Measurements from ENCODE around the gene MAP2K2. TPM values are rescaled to one million over a fixed set of nuclear protein-coding genes. Genes with fewer than 3 reads are reported as not detected.
"Not testable (repeated sequence)": the region's sequence is repeated elsewhere in the genome, so short reads cannot be mapped to it uniquely, and the experiment has no call there.

The MAP2K2 gene
- total RNA-seq, 1 donor from 2014 or later, result 106 TPM

DNA sequence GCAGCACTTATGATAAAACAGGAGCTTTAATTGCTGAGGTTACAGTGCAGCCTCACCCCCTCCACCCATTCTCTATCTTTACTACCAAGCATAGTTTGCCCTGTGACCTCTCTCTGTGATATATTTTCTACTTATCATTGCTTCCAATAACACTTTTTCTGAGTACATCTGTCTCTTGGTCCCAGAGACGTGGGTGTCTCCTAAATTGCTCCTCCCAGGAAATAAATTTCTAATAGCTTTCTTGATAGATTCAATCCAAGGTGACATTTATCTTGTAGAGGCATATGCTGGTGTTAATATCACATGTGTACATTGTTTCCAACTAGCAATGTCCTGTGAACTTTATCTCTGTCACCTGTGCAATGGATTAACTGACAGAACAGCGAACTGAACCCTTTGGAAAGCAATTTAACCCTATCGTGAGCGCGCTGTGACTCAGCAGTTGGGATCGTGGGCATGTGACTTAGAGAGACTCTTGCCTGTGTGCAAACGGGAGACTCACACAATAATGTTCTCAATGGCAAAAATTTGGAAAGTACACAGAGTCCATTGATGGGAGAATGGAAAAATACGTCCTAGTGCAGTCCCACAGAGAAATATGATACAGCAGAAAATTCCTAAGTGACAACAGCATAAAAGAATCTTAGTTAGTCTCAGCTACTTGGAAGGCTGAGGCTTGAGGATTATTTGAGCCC, 7.0 kb upstream of the MAP2K2 start:
- DNase-seq (ENCODE audit: low read depth in 2 of 2), result no peak

DNA sequence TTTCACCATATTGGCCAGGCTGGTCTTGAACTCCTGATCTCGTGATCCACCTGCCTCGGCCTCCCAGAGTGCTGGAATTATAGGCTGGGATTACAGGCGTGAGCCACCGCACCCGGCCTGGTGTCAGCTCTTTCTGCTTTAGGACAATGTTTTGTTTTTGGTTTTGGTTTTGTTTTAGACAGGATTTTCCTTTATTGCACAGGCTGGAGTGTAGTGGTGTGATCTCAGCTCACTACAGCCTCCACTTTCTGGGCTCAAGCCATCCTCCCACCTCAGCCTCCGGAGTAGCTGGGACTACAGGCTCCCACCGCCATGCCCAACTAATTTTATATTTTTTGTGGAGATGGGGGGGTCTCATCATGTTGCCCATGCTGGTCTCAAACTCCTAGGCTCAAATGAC, 5.1 kb upstream of the MAP2K2 start:
- not testable (repeated sequence) for DNase-seq (ENCODE audit: low read depth in 2 of 2)

DNA sequence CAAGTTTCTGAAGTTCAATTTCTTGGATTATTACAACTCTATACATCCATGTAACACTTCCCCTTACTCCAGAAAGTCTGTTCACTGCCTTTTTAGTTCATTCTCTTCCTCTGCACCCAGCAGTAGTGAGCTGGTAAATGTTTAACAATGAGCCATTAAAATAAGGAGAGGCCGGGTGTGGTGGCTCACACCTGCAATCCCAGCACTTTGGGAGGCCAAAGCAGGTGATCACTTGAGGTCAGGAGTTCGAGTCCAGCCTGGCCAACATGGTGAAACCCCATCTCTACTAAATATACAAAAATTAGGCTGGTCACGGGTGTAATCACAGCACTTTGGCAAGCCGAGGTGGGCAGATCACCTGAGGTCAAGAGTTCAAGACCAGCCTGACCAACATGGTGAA, 3.4 kb upstream of the MAP2K2 start:
- not testable (repeated sequence) for DNase-seq (ENCODE audit: low read depth in 2 of 2)

DNA sequence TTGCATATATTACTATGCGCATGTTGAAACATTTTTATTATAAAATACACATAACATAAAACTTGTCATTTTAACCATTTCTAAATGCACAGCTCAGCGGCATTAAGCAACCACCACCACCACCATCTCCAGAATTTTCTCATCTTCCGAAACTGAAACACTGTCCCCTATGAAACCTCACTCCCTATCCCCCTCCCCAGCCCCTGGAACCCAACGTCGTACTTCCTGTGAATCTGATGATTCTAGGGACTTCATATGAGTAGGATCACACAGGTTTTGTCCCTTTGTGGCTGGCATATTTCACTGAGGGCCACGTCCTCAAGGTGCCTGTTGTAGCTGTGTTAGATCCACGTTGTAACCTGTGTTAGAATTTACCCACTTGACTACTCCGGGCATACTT, 716 bp upstream of the MAP2K2 start:
- no peak for DNase-seq (ENCODE audit: low read depth in 2 of 2)

DNA sequence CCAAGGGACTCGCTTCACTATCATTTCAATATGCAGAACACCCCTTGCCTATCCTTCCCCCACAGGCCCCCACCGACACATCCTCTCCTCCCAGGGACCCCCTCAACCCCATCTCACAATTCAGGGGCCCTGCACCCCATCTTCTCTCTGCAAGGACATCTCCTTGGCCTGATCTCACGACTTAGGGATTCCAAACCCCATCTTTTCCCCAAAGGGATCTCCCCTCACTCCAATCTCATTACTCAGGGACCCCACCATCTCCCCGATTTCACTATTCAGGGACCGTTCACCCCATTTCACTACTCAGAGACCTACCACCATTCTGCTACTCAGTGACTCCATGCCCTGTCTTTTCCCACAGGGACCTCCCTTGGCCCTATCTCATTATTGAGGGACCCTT, 1.4 kb downstream of the MAP2K2 start:
- DNase-seq (ENCODE audit: low read depth in 2 of 2), result no peak

DNA sequence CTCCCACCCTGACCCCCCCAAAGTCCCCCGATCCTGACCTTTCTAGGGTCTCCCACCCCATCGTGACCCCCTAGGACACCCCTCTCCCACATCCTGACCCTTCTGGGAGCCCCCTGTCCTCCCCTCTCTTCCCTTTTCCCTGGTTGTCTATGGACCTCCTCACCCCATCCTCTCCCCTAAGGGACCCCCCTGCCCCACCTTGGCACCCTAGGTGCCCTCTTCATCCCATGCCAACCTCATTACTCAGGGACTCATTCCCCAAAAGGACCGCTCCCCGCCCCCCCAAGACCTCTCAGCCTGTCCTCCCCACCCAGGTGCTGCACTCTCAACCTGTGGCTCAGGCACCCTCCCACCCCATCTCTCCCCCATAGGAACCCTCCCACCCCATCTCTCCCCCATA, 2.1 kb downstream of the MAP2K2 start:
- no peak for DNase-seq (ENCODE audit: low read depth in 2 of 2)

DNA sequence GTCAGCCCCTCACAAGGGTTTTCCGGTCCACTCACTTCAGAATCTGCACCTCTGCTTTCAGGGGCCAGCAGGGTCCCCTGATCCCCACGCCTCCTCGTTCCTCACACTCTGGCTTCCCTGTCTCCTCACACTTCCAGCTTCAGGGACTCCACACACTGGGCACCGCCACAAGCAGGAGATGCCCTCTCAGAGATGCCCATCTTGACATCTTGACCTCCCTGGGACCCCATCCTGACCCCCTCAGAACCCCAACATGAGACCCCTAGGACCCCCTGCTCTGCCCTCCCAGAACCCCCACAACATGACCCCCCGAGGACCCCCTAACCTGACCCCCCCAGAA, 2.7 kb downstream of the MAP2K2 start:
- no peak for DNase-seq (ENCODE audit: low read depth in 2 of 2)

DNA sequence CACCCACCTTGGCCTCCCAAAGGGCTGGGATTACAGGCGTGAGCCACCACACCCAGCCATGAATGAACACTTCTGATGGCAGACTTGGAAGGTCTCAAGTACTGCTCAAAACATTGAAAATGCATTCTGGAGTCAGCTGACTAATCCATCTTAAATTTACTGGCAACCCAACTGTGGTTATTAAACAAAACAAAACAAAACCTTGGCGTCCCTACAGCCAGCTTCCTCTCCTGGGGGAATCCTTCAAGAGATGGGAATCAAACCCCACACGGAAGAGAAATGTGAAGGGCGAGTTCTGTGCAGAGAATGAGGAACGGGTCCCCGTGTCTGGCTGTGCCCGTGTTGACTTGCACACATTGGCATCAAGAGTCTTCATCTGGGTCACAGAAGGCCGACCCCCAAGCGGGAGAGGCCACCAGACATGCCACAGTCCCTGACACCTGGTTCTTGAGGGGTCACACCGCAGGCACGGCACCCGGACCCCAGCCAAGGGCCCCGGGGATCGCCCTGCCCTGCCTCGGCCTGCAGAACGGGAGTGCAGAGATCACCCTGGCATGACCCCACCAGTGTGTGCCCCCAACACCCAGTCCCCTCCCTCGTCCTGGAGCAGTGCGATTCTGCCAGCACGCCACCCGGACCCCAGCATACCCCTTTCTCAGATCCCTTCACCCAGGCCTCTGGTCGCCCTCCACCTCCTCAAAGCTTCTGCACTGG, 3.2 kb downstream of the MAP2K2 start:
- DNase-seq (ENCODE audit: low read depth in 2 of 2), result no peak

DNA sequence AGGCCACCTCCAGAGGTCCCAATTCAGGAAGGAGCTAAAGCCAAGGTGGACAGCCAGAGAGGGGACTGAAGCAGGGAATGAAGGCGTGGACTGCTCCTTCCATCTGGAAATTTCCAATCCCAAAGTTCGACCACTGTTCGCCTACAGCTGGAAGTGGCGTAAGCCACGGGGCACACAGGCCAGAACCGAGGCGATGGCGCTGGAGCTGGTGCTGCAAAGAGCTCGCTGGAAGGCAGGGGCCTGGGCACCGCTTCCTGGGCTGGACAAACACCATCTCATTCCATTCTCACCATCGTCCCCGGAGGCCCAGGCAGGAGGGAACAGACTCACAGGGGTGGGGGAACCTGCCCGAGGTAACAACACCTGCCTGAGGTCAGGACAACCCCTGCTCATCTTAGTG, 4.2 kb downstream of the MAP2K2 start:
- DNase-seq (ENCODE audit: low read depth in 2 of 2), result no peak

DNA sequence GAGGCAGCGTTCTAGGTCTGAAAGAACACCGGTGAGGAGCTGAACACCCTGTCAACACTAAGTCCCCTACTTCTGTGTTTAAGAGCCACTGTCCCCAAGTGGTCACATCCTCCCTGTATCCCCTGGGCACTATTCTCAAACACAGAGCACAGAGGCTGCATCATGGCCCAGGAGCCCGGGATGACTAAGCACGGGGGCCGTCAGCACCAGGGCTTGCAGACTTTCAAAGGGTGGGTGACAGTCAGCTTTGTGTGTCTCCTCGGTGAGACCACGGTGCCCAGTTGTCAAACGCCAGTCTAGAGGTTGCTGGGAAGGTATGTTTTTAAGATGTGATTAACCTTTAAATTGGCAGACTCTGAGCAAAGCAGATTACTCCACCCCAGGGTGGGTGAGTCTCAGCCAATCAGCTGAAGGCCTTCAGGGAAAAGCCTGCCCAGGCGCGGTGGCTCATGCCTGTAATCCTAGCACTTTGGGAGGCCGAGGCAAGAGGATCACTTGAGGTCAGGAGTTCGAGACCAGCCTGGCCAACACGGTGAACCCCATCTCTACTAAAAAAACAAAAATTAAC, 8.0 kb downstream of the MAP2K2 start:
- no peak for DNase-seq (ENCODE audit: low read depth in 2 of 2)

DNA sequence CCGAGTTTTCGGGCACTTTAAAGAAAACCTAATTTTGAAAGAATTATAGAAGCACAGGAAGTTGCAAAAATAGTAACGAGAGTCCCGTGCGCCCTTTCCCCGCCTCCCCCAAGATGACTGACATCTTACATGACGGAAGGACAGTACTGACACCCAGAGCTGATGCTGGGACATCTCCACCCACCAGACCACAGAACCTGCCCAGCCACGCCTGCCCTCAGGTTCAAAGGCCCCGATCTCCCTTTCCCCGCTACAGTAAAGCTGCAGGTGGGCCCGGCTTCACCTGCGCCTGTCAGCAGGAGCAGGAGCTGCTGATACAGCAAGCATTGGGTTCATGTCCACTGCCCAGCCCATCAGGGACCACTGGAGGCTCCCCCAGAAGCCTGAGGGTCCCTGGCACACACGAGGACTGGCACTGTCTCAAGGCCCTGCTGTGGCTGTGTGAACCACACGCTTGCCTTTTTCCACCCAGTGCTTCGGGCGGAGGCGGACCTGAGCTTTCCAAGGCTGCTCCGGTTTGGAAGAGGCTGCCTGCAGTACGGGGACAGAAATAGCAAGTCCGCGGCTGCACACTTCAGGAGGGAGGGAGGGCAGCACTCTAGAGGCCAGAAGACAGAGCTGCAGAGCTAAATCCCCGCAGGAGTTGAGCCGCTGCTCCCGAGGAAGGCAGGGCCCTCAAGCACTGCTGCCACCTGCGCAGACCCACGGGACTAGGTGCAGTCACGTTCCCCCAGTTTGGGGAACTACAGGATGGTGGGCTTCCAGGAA, 8.7 kb downstream of the MAP2K2 start:
- DNase-seq (ENCODE audit: low read depth in 2 of 2), result no peak

DNA sequence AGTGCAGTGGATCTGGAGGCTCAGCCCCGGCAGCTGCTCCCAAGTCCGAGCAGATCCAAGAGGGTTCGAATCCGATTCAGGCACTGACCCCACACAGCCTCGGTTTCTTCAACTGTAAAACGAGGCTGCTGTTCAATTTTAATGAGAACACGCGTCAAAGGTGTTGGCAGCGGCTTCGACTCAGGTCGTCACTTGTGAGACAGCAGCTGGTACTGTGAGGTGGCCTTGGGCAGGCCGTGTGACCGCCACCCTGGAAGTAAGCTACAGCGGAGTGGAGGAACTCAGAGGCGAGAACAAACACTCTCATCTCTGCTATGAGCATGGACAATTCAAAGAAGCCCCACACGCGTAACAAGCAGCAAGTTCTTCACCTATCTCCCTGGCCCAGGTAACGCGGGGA, 9.7 kb downstream of the MAP2K2 start:
- DNase-seq (ENCODE audit: low read depth in 2 of 2), result no peak

DNA sequence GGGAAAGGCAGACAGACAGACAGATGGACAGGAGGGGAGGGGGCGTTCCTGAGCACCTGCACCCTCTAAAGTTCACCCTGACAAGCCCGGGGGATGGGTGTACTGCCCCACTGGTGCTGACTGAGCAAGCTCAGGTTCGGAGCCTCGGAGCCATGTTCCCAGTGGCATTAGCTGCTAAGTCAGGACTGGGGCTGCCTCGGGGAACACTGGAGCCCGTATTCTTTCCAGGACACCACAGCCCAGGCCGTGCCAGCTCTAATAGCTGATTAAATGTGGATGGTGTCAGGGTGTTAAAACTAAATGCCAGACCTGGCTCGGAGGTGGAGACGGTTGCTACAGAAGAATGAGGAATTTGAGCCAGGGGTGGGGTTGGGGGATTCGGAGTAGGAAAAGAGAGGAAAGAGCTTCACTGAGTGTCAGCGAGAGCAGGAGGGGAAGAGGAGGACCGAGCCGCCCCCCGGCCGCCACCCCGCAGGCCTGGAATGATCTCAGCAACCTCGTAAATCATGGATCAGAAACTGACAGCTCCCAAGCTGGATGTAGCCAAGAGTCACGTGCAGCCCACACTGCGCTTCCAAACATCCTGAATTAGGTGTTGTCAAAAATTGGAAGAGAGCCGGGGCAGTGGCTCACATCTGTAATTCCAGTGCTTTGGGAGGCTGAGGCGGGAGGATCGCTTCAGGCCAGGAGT, 10.4 kb downstream of the MAP2K2 start:
- DNase-seq (ENCODE audit: low read depth in 2 of 2), result no peak

DNA sequence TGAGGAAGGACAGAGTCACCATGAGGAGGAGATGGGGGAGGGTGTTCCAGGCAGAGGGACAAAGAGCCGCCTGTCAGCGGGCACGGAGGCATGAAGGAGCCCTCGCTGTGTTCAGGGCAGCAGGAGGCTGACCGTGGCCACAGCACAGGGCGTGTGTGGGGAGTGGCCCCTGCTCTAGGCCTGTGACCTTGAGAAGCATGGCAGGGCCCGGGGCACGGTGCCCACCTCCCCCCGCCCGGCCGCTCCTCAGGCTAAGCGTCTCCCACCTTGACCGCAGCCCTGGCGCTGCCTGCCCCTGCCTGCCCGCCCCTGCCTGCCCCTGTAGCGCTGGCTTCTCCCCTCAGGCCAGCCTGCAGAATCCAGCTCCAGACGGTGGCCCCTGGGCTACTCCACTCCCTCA, 11.6 kb downstream of the MAP2K2 start:
- no peak for DNase-seq (ENCODE audit: low read depth in 2 of 2)

DNA sequence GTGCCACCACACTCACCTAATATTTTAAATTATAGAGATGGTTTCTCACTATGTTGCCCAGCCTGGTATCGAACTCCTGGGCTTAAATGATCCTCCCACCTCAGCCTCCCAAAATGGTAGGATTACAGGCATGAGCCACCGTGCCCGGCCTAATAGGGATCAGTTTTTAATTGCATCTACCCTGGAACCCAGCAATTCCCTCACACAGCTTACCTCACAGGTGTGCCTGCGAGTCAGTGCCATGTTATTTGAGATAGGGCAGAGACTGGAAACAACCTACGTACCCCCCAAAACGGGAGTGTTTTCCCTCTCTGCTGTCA, 14.3 kb downstream of the MAP2K2 start:
- DNase-seq (ENCODE audit: low read depth in 2 of 2), result no peak

DNA sequence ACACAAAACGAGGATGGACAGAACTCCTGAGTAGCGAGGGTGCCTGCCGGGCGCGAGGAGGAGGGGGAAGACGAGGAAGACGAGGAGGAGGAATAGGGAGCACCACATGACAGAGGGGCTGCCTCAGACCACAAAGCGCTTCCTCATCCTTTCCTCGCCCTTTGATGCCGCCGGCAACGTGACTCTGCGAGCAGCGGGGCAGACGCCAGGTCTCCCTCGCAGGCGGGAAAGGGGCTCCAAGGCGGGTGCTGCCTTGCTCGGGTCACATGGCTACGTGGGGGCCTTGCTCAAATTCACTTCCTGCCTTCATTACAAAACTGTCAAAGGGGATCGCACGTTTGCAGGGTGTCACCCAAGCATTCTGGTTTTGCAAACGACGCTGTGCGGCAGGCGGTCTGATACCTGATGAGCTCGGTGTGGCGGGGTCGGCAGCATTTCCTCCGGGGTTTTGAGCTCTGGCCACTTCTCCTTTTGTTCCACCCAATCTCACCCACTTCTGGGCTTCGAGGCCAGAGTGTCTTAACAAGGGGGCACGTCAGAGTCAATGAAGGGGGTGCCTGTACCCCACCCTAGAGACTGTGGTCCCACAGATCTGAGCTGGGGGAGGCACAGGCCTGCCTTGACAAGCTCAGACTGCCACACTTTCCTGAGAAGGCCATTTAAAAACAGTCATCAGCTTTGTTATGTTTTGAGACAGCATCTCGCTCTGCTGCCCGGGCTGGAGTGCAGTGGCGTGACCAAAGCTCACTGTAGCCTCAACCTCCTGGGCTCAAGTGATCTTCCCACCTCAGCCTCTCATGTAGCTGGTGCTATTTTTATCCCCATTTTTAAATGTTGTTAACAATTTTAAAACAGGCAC, 14.9 kb downstream of the MAP2K2 start:
- no peak for DNase-seq (ENCODE audit: low read depth in 2 of 2)

DNA sequence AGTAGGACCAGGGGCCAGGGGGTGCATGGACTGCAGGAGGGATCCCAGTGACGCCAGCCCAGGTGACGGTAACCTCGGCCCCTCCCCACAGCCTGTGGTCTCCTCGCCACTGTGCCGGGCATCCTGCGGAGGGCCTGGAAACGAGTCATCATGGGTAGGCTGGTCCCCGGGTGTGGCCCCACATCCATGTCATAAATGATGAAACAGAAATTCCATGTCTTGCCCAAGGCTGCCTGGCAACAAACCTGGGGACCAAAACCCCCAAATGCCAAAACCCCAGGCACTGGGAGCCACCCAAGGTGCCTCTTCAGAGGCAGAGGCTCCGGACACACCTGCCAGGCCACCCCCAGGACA, 20.9 kb downstream of the MAP2K2 start:
- DNase-seq (ENCODE audit: low read depth in 2 of 2), result no peak

DNA sequence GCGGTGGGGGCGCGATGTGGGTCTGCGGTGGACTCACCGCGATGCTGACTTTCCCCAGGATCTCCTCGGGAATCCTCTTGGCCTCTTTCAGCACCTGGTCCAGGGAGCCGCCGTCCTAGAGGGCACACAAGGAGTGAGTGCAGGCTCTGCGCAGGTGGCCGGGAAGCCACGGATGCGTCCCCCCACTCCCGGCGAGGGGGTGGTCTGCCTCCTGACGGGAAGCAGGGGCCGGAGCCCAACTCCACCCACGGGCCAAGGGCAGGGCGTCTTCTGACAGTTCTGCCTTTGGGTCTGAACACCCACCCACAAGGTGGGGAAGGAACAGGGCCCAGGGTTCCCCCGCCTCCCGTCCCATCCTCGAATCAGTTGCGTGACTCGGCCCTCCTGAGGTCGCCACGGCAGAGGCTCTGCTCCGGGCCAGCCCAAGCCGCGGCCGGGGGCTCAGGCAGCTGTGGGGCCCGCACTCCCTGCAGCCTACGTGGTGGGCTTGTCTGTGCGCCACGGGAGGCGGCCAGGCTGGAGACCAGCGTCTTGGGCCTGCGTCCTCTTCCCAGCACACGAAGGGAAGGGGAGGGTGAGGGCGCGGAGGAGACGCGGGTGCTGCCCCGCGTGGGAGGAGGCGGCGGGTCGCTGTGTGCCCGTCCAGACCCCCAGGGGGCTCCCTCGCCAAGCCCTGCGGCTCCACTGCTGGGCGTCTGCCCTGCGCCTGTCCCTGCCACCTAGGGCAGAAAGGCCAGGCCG, 21.4 kb downstream of the MAP2K2 start:
- DNase-seq (ENCODE audit: low read depth in 2 of 2), result no peak

DNA sequence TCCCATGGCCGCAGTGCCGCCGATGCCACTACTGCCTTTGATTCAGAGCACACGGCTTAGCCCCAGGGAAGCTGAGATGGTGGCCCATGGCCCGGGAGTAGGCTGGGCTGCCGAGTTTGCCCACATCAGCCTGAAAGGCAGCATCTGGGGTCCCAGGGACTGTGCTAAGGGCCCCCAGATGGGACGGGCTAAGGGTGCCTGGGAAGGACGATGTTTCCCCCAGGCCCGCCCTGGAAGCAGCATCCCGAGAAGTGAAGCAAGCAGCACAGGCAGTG, 22.5 kb downstream of the MAP2K2 start:
- DNase-seq (ENCODE audit: low read depth in 2 of 2), result no peak

DNA sequence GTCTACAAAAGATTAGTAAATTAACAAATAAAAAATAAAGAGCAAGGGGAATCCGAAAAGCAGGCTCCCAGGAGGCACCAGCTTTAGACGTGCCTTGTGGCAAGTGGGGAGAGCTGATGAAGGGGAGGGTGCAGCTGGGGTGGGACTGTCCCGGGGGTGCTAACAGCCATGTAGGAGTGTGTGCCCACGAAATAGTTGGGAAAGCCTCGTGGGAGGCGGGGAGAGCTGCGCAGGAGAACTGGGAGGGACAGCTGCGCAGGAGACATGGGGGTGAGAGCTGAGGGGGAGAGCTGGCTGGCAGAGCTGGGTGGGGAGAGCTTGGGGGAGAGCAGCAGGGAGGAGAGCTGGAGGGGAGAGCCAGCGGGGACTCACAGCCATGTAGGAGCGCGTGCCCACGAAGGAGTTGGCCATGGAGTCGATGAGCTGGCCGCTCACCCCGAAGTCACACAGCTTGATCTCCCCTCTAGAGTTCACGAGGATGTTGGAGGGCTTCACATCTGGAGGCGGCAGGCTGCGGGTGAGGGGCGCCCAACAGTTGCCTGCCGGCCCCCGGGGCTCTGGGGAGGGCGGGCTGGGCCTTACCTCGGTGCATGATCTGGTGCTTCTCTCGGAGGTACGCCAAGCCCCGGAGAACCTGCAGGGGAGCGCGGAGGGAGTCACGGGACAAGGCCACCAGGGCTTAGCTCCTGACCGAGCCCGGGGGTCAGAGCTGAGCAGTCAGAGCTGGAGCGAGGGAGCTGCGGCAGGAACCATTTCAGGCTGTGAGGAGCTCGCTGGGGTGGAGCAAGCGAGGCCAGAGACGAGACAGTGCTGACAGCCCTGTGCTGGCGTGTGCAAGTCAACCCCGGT, 23.1 kb downstream of the MAP2K2 start:
- no peak for DNase-seq (ENCODE audit: low read depth in 2 of 2)
